ENCODE measurements around the gene ZBTB9.

DNA sequence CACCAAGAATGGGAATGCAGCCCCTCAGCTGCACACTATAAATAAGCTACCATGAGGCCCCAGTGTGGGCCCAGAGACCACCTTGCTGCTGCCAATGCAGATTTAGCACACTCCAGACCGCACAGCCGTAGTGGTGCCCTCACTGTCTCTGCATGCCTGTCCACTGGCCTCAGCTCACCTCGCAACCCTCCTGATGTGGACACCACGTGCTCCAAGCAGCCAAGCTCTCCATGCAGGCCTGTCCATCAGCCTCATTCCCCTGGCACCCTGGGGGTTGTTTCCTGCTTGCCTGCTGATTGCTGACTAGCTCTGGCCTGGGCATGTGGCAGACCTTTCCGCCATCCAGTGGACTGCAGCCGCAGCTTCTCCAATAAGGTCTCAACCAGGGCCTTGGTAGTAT is 36.2 kb downstream of the ZBTB9 start:
- TF ChIP-seq, protein P1, sequence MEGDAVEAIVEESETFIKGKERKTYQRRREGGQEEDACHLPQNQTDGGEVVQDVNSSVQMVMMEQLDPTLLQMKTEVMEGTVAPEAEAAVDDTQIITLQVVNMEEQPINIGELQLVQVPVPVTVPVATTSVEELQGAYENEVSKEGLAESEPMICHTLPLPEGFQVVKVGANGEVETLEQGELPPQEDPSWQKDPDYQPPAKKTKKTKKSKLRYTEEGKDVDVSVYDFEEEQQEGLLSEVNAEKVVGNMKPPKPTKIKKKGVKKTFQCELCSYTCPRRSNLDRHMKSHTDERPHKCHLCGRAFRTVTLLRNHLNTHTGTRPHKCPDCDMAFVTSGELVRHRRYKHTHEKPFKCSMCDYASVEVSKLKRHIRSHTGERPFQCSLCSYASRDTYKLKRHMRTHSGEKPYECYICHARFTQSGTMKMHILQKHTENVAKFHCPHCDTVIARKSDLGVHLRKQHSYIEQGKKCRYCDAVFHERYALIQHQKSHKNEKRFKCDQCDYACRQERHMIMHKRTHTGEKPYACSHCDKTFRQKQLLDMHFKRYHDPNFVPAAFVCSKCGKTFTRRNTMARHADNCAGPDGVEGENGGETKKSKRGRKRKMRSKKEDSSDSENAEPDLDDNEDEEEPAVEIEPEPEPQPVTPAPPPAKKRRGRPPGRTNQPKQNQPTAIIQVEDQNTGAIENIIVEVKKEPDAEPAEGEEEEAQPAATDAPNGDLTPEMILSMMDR (IDR thresholded peaks at IDR 0.05) = no peak
- no peak for TF ChIP-seq POLR2A (IDR thresholded peaks at IDR 0.05)
